NCI-H128 (cell line): Measurements from ENCODE around the gene NINJ2.

Experiments used
- DNase-seq: peaks from one replicate; lab custom pipeline; 2025; ENCODE audit not compliant: unreplicated experiment; lab: John Stamatoyannopoulos, UW

The NINJ2 gene

GRCh38 chr12:674272-674781 lies 11.1 kb upstream of the NINJ2 start:
- no peak for DNase-seq

GRCh38 chr12:673849-674248 lies 10.6 kb upstream of the NINJ2 start:
- no peak for DNase-seq

DNA sequence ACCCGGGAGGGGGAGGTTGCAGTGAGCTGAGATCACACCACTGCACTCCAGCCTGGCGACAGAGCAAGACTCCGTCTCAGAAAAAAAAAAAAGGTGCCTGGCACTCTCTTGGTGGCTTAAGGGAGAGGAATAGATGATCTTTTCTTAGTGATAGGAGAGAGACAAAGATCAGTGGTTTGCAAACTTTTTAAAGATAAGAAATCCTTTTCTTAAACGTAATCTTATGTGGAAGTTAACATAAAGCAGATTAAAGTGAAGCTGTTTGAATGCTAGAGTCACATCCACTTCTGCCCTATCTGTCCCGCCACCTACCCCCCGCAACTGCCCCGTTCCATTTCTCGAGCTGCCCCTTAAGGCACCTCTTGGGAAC lies 6.3 kb upstream of the NINJ2 start:
- DNase-seq = no peak

DNA sequence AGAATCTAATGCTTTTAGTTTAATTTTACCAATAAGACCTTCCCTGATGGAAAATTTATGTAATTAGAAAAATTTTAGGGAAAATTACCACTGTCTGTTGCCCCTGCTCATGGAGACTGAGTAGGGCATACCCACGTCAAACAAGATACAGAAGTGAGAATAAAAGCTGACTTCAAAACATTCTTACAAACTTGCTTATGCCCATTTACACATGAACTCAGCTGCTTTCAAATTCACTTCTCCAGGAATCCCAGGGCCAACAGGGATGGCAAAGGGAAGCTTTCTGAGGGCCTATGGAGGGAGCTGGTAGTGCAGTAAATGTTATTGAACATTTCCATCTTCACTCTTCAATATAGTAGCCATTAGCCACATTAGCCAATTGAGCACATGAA lies 4.8 kb upstream of the NINJ2 start:
- DNase-seq = no peak

DNA sequence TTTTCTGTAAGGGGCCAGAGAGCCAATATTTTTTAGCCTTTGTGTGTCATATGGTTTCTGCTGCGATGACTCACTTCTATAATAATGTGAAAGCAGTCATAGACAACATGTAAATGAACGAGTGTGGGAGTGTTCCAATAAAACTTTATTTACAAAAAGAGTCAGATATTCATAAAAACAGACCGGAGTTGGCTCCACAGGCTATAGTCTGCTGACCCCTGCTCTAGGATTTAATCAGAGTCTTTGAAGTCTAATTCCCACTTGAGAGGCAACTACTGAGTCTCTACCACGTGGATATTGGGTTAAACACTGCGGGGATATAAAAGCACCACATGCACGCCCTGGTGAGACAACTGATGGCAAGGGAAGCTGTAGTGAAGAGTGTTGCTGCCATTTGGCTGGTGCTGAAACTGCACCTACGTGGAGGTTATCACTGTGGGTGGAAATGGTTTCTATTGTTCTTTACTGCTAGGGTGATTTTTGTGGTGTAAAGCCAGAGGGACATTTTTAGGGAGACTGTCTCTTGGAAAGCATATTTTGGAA lies 3.6 kb upstream of the NINJ2 start:
- no peak for DNase-seq

GRCh38 chr12:666066-666465 lies 2.8 kb upstream of the NINJ2 start:
- DNase-seq = no peak

GRCh38 chr12:664779-665092 lies 1.5 kb upstream of the NINJ2 start:
- no peak for DNase-seq

GRCh38 chr12:664075-664778 lies 982 bp upstream of the NINJ2 start:
- no peak for DNase-seq

GRCh38 chr12:662566-663292 lies 516 bp downstream of the NINJ2 start:
- no peak for DNase-seq

GRCh38 chr12:661720-662486 lies 1.3 kb downstream of the NINJ2 start:
- DNase-seq = no peak

DNA sequence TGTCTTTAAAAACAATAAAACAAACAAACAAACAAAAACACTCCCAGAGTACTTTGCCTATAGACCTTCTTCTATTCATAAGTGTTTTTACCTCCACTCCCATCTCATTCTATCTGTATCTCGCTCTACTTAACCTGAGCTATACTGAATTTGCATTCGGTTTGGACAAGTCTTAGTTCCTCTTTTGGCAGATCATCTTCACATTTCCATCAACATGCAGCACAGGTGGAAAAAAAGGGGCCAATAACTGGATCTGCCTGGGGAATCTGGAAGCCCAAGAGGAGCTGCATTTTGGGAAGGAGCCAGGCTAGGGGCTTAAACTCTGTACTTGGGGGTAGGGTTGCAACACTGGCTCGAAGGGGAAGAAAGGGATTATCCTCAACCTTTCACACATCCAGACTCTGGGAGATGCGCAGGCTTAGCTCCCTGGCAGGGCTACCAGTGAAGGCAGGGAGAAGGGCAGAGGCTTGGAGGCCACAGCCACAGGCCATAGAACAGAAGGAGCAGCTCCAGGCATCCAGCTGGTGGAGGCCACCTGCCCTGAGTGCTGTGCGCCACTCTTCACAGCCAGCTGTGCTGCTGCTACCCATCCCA lies 4.1 kb downstream of the NINJ2 start:
- DNase-seq = no peak

- no peak for DNase-seq
These were observed 12.3 kb downstream of the NINJ2 start for GRCh38 chr12:650983-651382.

GRCh38 chr12:647385-648085 lies 15.7 kb downstream of the NINJ2 start:
- DNase-seq = no peak

DNA sequence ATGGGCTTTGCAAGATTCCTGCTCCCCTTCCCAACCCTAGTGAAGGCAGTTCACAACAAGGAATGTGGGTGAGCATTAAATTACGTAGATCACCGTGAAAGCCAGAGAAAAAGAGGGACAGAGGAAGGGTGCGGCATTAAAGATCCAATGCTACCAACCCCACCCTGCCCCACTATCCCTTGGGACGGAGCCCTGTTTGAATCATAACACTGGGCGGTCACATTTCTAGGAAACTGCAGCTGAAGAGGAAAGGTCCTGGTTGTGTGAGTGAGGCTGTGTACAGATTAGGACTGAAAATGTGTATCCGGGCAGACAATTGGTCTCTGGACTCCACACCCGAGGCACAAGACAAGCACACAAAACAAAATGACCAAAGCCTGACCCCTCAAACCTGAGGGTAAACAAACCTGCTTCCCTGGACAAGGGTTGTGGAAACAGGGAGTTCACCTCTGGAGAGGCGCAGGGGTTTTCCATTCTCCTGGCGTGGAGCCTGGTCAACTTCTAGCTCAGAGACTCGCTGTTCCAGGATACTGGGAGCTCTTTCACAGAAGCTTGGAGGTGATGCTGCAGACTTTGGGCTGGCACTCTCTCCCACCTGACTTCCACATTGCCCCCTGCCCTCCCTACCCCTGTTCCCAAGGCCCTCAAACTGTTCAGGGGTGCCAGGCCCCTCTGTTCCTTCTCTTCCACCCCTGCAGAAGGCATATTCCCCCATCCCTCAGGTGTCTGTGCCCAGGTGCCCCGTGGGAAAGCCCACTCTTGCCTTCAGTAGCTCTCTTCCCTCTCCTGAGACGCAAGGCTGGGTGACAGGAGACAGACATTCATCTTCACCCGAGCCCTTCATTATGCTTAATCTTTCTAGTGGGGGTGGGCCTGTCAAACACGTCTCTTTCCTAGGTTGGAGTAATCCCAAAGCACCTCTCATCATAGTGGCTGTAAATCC lies 16.5 kb downstream of the NINJ2 start:
- DNase-seq = no peak

DNA sequence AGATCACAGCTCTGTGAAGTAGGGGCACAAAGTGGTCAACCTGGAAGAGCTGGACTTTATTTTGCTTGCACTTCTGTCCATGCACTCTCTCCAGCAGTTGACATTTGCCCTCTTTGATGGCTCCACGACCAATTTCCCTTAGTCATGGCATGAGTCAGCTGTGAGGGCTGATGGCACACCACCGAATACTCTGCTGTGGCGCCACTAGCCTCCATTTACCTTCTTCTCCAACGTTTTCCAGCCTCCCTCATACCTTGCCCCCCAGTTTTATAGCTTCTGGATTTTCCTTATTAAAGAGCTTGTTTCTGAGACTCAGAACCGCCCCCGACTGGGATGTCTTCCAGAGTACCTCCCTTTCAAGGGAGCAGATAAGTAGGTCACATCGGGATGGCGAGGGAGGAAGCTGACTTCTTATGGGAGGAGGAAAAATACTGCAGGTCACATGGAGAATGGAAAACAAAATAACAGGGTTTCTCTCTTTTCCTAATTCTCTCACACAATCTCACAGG lies 17.6 kb downstream of the NINJ2 start:
- DNase-seq = no peak

- no peak for DNase-seq
These were observed 18.3 kb downstream of the NINJ2 start for GRCh38 chr12:644818-645552.

DNA sequence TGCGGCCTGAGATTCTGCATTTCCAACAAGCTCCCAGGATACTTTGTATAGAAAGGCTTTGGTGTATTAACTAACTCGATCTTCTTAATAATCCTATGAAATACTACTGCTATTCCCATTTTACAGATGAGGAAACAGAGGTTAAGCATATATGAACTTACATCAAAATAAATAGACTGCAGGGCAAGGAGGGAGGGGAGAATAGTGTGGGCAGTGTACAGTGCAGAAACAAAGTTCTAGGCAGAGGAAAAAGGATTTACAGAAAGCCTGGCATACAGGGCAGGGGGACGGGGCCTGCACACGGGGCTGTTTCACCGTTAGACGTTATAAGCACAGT lies 19.0 kb downstream of the NINJ2 start:
- no peak for DNase-seq

- DNase-seq = no peak
These were observed 19.6 kb downstream of the NINJ2 start for GRCh38 chr12:643475-644302.
